ENCODE data around the gene FEM1B.

GRCh38 chr15:68326711-68327354, 49.3 kb downstream of the FEM1B start:
- no peak for TF ChIP-seq CTCF (IDR thresholded peaks at IDR 0.05)
- no peak for TF ChIP-seq POLR2AphosphoS5 (IDR thresholded peaks at IDR 0.05)

Data from prostate gland (tissue), 2 donors.